Activated CD8-positive, alpha-beta memory T cell treated with anti-CD3 and anti-CD28 coated beads, Interleukin-2, amount 10 ng/mL, durations not matched to agents 7 days and 5 days (primary cell): ENCODE results near the gene OSBPL3. TPM values are rescaled to one million over a fixed set of nuclear protein-coding genes. Genes with fewer than 3 reads are reported as not detected.
"Not testable (repeated sequence)": the region's sequence is repeated elsewhere in the genome, so short reads cannot be mapped to it uniquely, and the experiment has no call there.

Experiments
- ATAC-seq: fragments of 150-1000 bp; cut with Tn5 transposase; one replicate; pipeline ENCODE4 v1.10.0; 2021; ENCODE audit warnings: moderate library complexity
- CTCF ChIA-PET: fragments of 350-600 bp; sonication (Branson Sonifier 250); formaldehyde crosslinking; loops from one replicate; lab custom pipeline; 2021; ENCODE audit warnings: antibody characterized with exemption; lab: Charles Lee
- DNase-seq: peaks from one replicate; pipeline ENCODE4 v3.0.0-alpha.2; 2020
- H3K27ac Mint-ChIP-seq: one replicate; pipeline ENCODE4 v1.8.0; 2021; ENCODE audit warnings: mild to moderate bottlenecking, mixed read lengths
- H3K27me3 Mint-ChIP-seq: one replicate; pipeline ENCODE4 v1.8.0; 2021; ENCODE audit warnings: mixed read lengths
- H3K36me3 Mint-ChIP-seq: one replicate; pipeline ENCODE4 v1.8.0; 2021; ENCODE audit warnings: mild to moderate bottlenecking, mixed read lengths
- H3K4me1 Mint-ChIP-seq: one replicate; pipeline ENCODE4 v1.8.0; 2021; ENCODE audit warnings: mixed read lengths
- H3K4me3 Mint-ChIP-seq: one replicate; pipeline ENCODE4 v1.8.0; 2021; ENCODE audit warnings: mild to moderate bottlenecking, moderate library complexity, mixed read lengths
- H3K9me3 Mint-ChIP-seq: one replicate; pipeline ENCODE4 v1.8.0; 2022; ENCODE audit warnings: low read depth, mixed read lengths
- total RNA-seq, 2 experiments: library from RNA; stranded (reverse); gene quantifications; one replicate each; pipeline ENCODE4 v1.2.3, GENCODE V29; 2021

The OSBPL3 gene
- total RNA-seq, 2 experiments from 2014 or later, result 98.3 to 133 TPM

GRCh38 chr7:24795407-24795767, 184.6 kb downstream of the OSBPL3 start:
- Mint-ChIP-seq H3K4me1 (peaks cover 14% of the 10 kb centered on the region), H3K27me3 (no peaks in the 10 kb centered on the region), H3K4me3 (no peak overlapping the region), H3K27ac (no peak overlapping the region), H3K36me3 (peaks cover 32% of the 10 kb centered on the region), H3K9me3 (no peaks in the 10 kb centered on the region)
- ATAC-seq (no peak), DNase-seq (no peak)
- CTCF ChIA-PET, result interaction anchor here (1.2 kb wide), 1 partner anchor 298 kb away, joined by 3 read pairs; no protein-coding TSS in a partner anchor

- DNase-seq, H3K4me3 Mint-ChIP-seq, ATAC-seq, H3K27me3 Mint-ChIP-seq, H3K9me3 Mint-ChIP-seq: not testable (repeated sequence)
- Mint-ChIP-seq H3K36me3 (peaks cover 28% of the 10 kb centered on the region), H3K4me1 (peaks cover 12% of the 10 kb centered on the region), H3K27ac (peak overlapping the region; percentile 56)
- CTCF ChIA-PET, result interaction anchor here (1.2 kb wide), 1 partner anchor 299 kb away, joined by 3 read pairs; no protein-coding TSS in a partner anchor
These were observed 185.1 kb downstream of the OSBPL3 start for GRCh38 chr7:24794751-24795406.

- DNase-seq (no peak), ATAC-seq (no peak)
- CTCF ChIA-PET, result no interaction called here
- H3K4me1 Mint-ChIP-seq, result peaks cover 12% of the 10 kb centered on the region
- no peaks in the 10 kb centered on the region for H3K27me3 Mint-ChIP-seq
- H3K9me3 Mint-ChIP-seq, result no peaks in the 10 kb centered on the region
- peak overlapping the region; percentile 56 for H3K27ac Mint-ChIP-seq
- H3K36me3 Mint-ChIP-seq, result peaks cover 25% of the 10 kb centered on the region
- H3K4me3 Mint-ChIP-seq, result no peak overlapping the region
These were observed 185.9 kb downstream of the OSBPL3 start for GRCh38 chr7:24793982-24794648.

GRCh38 chr7:24788961-24789576, 190.9 kb downstream of the OSBPL3 start:
- Mint-ChIP-seq H3K4me3 (no peak overlapping the region), H3K27ac (no peak overlapping the region), H3K9me3 (peaks cover under 1% of the 10 kb centered on the region), H3K4me1 (peaks cover 9% of the 10 kb centered on the region), H3K36me3 (peaks cover 16% of the 10 kb centered on the region), H3K27me3 (no peaks in the 10 kb centered on the region)
- ATAC-seq (no peak), DNase-seq (no peak)
- CTCF ChIA-PET, result interaction anchor here (1.2 to 2.2 kb wide), 2 partner anchors 14 to 305 kb away, joined by 3 to 6 read pairs; no protein-coding TSS in a partner anchor

GRCh38 chr7:24788075-24788474, 191.9 kb downstream of the OSBPL3 start:
- CTCF ChIA-PET, result interaction anchor here (2.2 kb wide), 1 partner anchor 306 kb away, joined by 6 read pairs; no protein-coding TSS in a partner anchor
- no peak for DNase-seq
- H3K4me1 Mint-ChIP-seq, result peaks cover 7% of the 10 kb centered on the region
- no peak overlapping the region for H3K4me3 Mint-ChIP-seq
- no peaks in the 10 kb centered on the region for H3K27me3 Mint-ChIP-seq
- peaks cover 6% of the 10 kb centered on the region for H3K9me3 Mint-ChIP-seq
- H3K27ac Mint-ChIP-seq, result no peak overlapping the region
- no peak for ATAC-seq
- peaks cover 22% of the 10 kb centered on the region for H3K36me3 Mint-ChIP-seq

GRCh38 chr7:24786941-24787340, 193.0 kb downstream of the OSBPL3 start:
- Mint-ChIP-seq H3K27me3 (no peaks in the 10 kb centered on the region), H3K36me3 (peaks cover 22% of the 10 kb centered on the region), H3K4me3 (no peak overlapping the region), H3K9me3 (peaks cover 6% of the 10 kb centered on the region), H3K27ac (no peak overlapping the region), H3K4me1 (peaks cover 7% of the 10 kb centered on the region)
- CTCF ChIA-PET, result interaction anchor here (2.2 kb wide), 1 partner anchor 307 kb away, joined by 6 read pairs; no protein-coding TSS in a partner anchor
- DNase-seq, result peak; percentile 46
- ATAC-seq, result peak; percentile 36

- Mint-ChIP-seq H3K27ac (no peak overlapping the region), H3K4me3 (no peak overlapping the region), H3K9me3 (peaks cover 6% of the 10 kb centered on the region), H3K4me1 (peaks cover 7% of the 10 kb centered on the region), H3K27me3 (no peaks in the 10 kb centered on the region), H3K36me3 (peaks cover 20% of the 10 kb centered on the region)
- DNase-seq (no peak), ATAC-seq (no peak)
- CTCF ChIA-PET, result no interaction called here
These were observed 193.7 kb downstream of the OSBPL3 start for GRCh38 chr7:24786306-24786705.

GRCh38 chr7:24784277-24784676, 195.7 kb downstream of the OSBPL3 start:
- Mint-ChIP-seq H3K27ac (no peak overlapping the region), H3K36me3 (peaks cover 20% of the 10 kb centered on the region), H3K4me3 (no peak overlapping the region), H3K4me1 (peaks cover 7% of the 10 kb centered on the region), H3K9me3 (peaks cover 6% of the 10 kb centered on the region), H3K27me3 (no peaks in the 10 kb centered on the region)
- no peak for ATAC-seq
- CTCF ChIA-PET, result interaction anchor here (1.8 kb wide), 1 partner anchor 310 kb away, joined by 5 read pairs; no protein-coding TSS in a partner anchor
- DNase-seq, result no peak

- ATAC-seq, result no peak
- DNase-seq, result no peak
- Mint-ChIP-seq H3K4me1 (peaks cover 10% of the 10 kb centered on the region), H3K4me3 (no peak overlapping the region), H3K27me3 (no peaks in the 10 kb centered on the region), H3K9me3 (peaks cover 6% of the 10 kb centered on the region), H3K36me3 (peaks cover 17% of the 10 kb centered on the region), H3K27ac (no peak overlapping the region)
- CTCF ChIA-PET, result interaction anchor here (1.3 to 1.8 kb wide), 2 partner anchors 38 to 311 kb away, joined by 3 to 5 read pairs; no protein-coding TSS in a partner anchor
These were observed 196.3 kb downstream of the OSBPL3 start for GRCh38 chr7:24783698-24784097.

GRCh38 chr7:24781106-24781505, 198.9 kb downstream of the OSBPL3 start:
- H3K4me3 Mint-ChIP-seq, result no peak overlapping the region
- CTCF ChIA-PET, result no interaction called here
- peaks cover 6% of the 10 kb centered on the region for H3K9me3 Mint-ChIP-seq
- H3K27me3 Mint-ChIP-seq, result no peaks in the 10 kb centered on the region
- no peak overlapping the region for H3K27ac Mint-ChIP-seq
- ATAC-seq (no peak), DNase-seq (no peak)
- peaks cover 4% of the 10 kb centered on the region for H3K4me1 Mint-ChIP-seq
- peaks cover 19% of the 10 kb centered on the region for H3K36me3 Mint-ChIP-seq

GRCh38 chr7:24779283-24779655, 200.7 kb downstream of the OSBPL3 start:
- Mint-ChIP-seq H3K27me3 (no peaks in the 10 kb centered on the region), H3K36me3 (peaks cover 15% of the 10 kb centered on the region), H3K4me1 (peaks cover 4% of the 10 kb centered on the region), H3K9me3 (peaks cover 6% of the 10 kb centered on the region), H3K4me3 (no peak overlapping the region), H3K27ac (no peak overlapping the region)
- ATAC-seq, result no peak
- DNase-seq, result no peak
- CTCF ChIA-PET, result no interaction called here

GRCh38 chr7:24778543-24779282, 201.3 kb downstream of the OSBPL3 start:
- no peaks in the 10 kb centered on the region for H3K27me3 Mint-ChIP-seq
- H3K9me3 Mint-ChIP-seq, result peaks cover 2% of the 10 kb centered on the region
- ATAC-seq, result peak; percentile 16
- H3K36me3 Mint-ChIP-seq, result peaks cover 9% of the 10 kb centered on the region
- DNase-seq, result no peak
- CTCF ChIA-PET, result interaction anchor here (1.1 kb wide), 1 partner anchor 315 kb away, joined by 3 read pairs; no protein-coding TSS in a partner anchor
- no peak overlapping the region for H3K27ac Mint-ChIP-seq
- no peak overlapping the region for H3K4me3 Mint-ChIP-seq
- H3K4me1 Mint-ChIP-seq, result peaks cover 6% of the 10 kb centered on the region

GRCh38 chr7:24777806-24778205, 202.2 kb downstream of the OSBPL3 start:
- Mint-ChIP-seq H3K27me3 (no peaks in the 10 kb centered on the region), H3K4me3 (no peak overlapping the region), H3K36me3 (peaks cover 5% of the 10 kb centered on the region), H3K9me3 (no peaks in the 10 kb centered on the region), H3K27ac (peak overlapping the region; percentile 2), H3K4me1 (peaks cover 11% of the 10 kb centered on the region)
- no peak for DNase-seq
- ATAC-seq, result no peak
- CTCF ChIA-PET, result interaction anchor here (1.1 kb wide), 1 partner anchor 316 kb away, joined by 3 read pairs; no protein-coding TSS in a partner anchor
